Stimulated activated CD4-positive, alpha-beta T cell treated with anti-CD3 and anti-CD28 coated beads, Interleukin-4, amount 100 ng/mL, for 4 hours (primary cell): Measurements from ENCODE around the gene MRM3.
"Not testable (repeated sequence)": the region's sequence is repeated elsewhere in the genome, so short reads cannot be mapped to it uniquely, and the experiment has no call there.

Experiments
- DNase-seq, 2 experiments: peaks; one replicate each; pipeline ENCODE4 v3.0.0-alpha.2; 2020

Gene MRM3

DNA sequence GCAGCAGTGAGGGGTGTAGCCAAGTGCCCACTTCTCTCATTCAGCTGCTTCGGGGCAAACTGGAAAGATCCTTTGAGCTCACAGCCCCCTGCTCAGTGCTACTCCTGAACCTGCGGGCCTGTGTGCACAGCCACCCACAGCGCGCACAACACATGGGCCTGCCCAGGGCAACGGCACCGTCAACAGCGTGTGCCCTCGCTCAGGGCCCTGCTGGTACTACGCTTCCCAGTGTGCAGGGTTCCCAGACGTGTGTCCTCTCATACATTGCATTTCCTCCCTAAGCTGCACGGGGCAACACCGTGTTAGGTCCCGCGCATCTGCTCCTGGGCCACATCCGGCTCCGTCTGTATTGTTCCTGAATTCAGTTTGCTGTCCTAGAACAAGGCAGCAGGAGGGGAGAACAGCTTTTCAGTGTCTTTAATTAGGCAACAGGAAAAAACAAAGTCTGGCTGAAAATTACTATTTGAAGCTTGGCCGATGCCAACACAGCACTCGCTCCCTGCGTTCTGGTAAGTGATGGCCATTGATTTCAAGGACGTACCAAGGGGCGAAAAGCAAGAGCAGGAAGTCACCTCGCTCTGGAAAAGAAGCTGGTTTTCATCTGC lies 15.2 kb downstream of the MRM3 start:
- DNase-seq = no peak

DNA sequence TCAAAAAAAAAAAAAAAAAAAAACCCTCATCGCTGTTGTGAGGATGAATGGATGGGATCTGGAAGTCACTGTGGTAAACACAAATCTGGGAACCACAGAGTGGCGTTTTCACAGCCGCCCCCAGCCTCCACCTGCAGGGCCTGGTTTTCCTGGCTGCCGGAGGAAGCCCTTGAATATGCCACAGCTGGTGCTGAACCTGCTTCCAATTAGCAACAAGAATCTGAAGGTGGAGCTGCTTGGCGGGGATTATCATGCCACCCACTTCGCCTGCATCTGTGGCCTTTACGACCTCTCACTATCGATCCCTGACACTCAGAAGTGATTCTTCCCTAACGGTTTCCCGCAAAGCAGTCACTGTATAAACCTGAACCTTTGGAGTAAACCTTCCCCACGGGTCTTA lies 16.1 kb downstream of the MRM3 start:
- DNase-seq = no peak

DNA sequence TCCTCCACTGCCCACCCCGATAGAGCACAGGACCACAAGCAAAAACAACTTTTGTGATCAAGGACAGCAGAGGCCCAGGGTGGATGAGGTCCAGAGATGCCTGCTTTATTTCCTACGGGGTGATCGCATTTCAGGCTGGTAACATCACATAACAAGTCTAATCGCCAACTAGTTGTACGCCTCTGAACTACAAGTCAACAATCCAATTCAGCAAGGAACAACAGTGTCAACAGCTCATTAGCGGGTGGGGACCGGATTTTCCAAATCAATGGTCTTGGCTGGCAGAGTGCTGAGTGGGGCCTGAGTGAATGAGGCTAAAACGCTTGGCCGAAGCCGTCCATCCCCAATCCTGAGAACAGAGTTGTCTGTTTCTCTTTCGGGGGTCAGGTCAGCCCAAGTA lies 17.1 kb downstream of the MRM3 start:
- no peak for DNase-seq

DNA sequence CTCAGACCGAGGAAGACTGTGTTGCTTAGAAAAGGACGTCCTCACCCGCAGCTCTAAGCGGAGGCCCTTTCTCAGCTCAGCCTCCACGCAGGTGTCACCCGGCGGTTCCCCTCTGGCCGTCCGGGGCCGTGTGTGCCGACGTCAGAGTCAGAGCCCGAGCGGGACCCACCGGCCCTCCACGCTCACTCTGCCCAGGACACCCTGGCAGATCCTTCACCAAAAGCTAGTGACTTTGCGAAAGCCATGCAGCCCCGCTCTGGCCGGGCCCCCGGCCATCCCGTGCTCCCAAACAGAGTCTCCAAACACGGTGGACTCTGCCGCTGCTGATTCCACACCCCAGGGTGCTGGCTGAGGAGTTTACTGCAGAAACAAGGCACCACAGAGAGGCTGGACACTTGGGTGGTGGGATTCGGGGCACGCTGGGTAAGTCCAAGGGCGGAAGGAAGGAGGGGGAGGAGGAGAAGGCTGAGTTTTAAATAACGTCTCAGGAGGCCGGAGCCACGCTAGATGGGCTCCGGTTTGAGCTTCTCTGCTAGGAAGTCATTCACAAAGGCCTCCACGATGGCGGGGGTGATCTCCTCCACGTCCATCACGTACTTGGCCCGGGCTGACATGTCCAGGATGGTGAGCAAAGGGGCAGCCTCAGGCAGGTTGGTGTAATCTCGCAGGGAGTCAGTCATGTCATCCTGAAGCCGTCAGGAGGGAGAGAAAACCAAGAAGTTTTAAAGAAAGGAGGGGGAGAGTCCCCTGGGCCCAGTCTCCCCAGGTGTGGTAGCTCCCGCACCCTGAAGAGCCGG lies 18.5 kb downstream of the MRM3 start:
- no peak for DNase-seq

DNA sequence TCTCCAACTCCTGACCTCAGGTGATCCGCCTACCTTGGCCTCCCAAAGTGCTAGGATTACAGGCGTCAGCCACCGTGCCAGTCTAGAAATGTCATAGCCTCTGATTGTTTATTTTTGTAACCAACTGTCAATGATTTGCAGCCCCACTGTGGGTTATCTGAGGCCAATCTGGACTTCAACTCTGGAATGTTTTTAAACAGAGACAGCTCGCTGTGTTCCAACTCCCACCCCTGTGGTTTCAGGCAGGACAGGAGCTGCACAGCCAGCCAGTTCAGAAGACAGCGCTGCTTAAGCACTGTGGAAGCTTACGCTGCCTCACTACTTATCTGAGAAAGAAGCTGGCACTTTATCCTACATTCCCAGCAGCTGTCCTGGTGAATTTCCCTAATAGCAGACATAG lies 19.5 kb downstream of the MRM3 start:
- no peak for DNase-seq

DNA sequence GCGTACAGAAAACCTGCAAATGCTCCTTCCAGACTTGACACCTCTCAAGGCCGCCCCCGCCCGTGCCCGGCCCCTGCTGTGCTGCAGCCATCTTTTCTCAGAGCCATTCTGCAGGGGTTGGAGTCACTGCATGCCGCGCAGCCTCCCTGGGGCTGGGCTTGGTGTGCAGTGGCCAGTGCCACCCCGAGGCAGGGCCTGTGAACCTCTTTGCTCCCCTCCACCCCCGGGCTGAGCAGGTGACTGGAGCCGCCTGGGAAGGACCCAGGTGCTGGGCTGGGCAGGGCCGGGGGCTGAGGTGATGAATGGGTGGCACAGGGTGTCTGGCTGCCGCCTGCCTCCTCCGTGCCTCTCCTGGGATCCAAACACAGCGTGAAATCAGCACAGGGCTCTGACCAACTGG lies 20.3 kb downstream of the MRM3 start:
- no peak for DNase-seq

DNA sequence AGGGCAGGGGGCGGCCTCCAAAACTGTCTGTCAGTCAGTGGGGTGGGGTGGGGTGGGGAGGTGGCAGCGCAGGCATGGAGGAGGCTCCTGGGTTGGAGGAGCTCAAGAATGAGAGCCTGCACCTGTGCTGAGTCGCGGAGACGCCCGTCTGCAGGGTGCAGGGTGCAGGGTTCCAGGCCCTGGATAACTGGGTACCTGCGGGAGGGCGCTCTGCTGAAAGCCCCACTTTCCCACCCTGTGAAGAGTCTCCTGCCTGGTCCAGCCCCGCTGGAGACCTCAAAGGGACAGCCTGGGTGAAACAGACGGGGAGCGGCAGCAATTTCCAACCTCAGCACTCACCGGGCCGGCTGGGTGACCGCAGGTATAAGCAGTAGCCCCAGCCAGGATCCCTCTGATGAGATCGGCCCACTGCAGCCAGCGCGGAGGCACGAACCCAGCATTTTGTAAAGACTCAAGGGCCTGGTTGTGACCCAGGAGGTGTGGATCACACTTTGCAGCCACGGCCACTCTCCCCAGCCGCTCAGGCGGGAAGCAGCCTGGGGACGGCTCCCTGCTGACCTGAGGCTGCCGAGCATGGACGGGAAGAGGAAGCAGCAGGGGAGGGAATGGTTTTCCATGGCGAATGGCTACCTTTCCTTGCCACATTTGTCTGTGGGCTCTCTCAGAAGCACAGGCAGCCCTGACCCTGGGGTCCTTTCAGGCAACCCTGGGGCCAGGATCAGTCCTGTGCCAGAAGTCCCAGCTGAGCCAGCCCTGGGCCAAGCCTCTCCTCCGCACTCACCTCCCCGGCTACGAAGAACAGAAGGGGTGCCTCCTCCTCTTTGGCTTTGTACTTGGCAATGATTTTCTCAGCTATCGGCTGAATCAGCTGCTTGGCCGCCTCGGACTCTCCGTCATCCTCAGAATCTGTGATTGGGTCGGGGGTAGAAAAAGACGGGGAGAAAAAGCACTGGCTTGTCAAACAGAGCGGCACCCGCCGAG lies 21.0 kb downstream of the MRM3 start:
- no peak for DNase-seq

DNA sequence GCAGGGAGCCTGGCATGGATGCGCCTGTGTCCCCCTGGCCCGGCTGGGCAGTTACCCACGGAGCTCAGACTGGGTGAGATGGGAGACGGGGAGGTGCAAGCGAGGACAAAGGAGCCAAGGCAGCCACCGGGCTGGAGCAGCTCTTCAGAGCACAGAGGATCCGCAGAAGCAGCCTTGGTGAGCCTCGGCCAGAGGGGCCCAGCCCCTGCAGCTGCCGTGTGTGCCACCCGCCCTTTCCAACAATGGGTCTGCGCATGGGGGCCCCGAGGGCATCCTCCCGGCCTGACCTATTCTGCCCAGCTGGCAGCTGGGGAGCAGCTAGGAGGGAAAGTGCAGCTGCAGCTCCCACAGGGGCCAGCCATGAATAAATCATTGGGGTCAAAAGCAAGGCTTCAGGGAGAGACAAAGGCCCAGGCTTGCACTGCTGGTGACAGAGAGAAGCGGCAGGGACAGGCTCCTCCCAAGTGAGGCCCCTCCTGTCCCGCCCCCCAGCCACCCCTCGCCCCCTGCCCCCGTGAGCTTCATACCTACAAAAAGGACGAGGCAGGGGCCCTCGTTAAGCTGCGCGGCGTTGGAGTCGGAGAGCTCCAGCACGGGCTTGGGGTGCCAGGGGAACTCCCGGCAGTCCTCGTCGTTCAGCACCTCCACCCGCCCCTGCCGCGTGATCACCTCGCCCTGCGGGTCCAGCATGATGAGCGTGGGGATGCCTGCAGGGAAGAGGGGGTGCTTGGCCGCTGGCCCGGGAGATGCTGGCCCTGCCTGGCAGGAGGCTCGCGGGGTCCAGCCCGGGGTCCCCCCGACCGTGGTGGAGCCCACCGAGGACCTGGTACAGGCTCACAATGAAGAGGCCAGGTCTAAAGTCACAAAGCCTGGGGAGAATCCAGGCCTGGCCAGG lies 22.6 kb downstream of the MRM3 start:
- DNase-seq = no peak

DNA sequence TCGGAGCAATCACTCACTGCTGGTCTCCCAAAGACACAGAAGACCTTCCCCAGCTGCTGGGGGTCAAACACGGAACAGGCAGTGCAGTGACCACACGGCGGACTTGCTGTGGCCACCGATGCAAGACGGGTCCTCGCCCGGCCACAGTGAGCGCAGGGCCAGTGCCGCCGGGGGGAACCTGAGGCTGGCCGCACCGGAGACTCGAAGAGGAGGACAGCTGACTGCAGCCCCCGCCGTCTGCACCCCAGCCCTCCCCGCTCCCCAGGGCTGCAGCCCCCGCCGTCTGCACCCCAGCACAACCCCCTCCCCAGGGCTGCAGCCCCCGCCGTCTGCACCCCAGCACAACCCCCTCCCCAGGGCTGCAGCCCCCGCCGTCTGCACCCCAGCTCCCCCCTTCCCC lies 23.7 kb downstream of the MRM3 start:
- DNase-seq = not testable (repeated sequence)

DNA sequence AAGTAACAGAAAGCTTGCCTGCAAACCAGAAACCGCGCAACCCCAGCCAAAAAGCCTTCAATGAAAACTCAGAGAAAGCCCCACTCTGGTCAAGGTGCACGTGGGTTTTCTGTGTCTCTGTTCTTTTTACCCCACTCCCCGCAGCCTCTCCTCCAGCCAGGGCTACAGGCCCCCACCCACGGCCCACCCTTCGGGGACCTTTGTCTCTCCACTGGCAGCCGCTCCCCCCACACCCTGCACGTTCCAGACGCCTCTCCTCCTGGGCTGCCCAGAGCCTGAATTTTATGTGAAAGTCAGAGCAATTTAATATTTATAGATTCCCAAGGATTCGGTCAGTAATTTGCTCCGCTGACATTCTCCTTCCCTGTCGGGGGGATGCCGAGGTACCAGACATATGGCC lies 24.2 kb downstream of the MRM3 start:
- no peak for DNase-seq

DNA sequence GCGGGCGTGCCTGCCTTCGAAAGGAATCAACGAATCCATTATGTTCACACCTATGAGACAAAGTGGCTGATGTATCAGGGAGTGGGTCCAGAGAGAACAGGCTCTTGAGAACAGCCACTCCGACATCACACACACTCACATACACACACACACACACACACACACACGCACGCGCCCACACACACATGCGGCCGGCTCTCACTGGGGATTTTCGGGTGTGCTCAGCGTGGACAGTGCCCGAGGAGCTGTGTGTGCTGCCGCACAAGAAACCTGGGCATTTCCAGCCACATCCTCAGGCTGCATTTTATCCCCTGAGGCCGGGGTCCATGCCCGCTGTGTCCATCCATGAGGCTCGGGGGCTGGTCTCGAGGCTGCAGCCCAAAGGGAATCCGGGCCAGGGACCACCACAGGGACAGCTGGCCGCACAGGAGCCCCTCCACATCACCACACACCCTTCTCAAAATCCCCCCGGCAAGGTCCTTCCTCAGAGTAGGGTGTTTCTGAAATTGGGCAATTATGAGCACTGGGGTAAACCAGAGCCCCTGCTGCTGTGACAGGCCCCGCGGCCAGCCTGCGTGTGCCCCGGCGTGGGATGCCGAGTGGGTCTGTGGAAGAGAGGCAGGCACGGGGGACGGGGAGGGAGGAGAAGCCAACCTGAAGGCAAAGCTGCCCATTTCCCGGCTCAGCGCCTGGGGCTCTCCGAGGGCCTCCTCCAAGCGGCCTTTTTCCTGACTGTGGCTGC lies 24.8 kb downstream of the MRM3 start:
- DNase-seq = no peak

DNA sequence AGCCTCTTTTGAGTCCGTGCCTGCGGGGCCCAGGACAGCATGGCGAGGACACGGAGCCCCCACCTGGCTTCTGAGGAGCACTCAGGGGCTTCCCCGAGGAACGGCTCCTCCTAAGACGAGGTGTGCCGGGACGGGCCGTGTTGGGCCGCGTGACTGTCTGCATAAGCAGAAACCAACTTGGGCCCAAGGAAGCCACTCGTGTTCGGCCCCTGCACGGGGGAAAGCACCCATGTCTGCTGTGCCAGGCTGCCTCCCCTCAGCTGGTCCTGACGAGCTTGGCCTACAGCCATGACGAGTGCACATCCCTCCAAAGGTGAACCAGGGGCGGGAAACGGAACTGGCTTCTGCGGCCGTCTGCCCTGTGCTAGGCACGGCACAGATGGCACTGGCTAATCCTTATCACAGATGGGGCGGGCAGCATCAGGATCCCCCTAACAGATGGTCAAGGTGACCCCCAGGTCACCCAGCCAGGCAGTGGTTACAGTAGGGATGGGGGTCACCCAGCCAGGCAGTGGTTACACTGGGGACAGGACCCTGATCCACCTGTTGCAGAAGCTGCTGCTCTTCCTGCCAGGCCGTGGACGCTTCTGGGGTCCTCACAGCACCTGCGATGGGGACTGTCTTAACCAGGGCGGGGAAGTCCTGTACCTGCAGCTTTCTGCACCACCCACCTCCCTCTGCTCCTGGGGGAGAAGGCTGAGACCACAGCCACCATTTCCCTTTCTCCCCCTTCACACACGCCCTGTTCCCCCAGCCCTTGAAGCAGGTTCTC lies 25.6 kb downstream of the MRM3 start:
- no peak for DNase-seq

DNA sequence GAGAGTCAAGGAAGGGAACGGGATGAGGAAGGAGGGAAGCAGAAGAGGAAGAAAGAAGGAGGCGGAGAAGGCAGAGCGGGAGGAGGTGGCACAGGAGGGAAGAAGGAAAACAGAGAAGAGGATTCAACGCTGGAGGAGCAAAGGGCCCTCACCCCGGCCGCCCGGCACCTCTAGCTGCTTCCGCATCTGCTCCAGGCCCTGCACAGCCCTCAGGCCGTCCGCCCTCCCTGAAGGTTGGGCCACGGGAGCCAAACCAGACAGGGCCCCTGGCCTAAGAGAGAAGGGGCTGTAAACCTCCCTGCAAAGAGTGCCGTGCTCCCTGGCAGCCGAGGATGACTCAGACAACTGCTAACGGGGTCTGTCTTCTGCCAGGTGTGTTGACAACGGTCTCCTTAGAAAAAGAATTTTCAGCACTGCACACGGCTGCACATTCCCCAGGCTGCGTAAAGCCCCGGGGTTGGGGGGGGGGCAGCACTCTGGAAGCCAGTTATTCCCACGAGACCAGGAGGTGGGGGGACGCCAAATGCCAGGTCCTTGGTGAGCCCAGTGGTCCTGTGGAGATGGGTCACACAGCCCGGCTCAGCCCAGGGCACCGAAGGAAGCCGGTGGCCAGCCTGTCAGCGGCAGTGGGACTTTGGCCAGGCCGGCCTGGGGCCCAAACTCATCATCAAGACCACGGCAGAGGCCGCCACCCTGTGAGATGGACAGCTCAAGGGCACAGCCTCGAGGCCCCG lies 29.1 kb downstream of the MRM3 start:
- DNase-seq = no peak

DNA sequence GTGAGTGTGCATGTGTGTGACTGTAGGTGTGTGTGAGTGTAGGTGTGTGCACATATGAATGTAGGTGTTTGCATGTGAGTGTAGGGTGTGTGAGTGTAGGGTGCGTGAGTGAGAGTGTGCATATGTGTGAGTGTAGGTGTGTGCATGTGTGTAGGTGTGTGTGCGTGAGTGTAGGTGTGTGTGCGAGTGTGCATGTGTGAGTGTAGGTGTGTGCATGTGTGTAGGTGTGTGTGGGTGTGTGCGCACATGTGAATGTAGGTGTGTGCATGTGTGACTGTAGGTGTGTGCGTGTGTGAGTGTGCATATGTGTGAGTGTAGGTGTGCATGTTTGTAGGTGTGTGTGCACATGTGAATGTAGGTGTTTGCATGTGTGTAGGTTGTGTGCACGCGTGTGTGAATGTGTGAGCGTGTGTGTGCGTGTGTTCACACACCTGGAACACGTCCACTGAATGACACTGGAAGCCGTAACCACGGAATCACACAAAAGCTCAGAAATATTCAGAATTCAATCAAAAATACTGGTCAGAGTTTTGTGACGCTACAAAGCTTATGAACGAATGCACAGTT lies 30.6 kb downstream of the MRM3 start:
- DNase-seq = no peak

DNA sequence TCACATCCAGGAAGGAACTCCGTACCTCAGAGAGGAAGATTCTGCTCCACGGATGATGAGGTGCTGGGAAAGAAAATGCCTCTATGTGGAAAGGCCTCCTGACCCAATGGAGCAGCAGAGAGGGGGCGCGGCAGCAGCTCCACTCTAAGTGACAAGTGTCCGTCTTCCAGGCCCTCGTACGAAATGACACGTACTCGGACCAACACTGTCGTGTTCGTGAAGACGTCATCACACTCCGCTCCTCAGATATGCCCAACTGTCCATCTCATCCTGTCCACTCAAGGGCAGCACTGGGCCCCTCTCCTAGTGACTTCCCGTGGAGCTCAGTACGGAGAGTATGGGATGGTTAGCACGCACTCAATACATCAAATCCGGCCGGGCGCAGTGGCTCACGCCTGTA lies 32.2 kb downstream of the MRM3 start:
- DNase-seq = no peak

DNA sequence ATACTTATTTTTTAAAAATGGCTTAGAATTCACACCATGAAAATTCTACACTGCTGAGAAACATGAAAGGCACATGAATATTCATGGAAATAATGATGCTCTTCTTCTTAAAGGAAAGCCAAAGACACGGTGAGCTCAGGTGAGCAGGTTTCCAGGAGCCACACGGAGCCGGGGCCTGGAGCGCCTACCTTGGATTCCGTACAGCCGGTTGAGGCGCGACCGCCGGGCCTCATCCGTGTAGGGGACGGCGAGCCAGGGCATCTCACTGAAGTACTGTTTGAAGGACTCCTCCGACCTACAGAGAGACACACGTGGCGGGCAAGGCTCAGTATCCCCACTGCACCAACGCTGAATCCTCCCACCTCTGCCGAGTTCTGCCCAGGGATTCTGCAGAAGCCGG lies 37.1 kb downstream of the MRM3 start:
- no peak for DNase-seq

DNA sequence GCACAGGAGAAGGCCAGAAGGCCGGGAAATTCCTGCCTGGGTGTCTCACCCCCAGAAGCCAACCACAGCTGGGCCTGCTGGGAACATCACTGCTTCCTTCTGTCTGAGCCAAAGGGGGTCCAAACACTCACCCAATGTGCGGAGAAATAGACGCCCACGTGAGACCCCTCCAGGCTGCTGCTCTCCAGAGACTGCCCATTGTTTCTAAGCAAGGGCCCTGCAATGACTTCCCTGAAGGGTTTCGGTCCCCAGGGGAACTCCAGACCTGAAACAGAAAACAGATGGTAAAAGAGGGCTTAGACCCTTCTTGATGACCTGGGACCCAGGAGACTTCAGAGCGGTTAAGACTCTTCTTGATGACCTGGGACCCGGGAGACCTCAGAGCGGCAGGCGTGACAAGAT lies 41.3 kb downstream of the MRM3 start:
- no peak for DNase-seq

DNA sequence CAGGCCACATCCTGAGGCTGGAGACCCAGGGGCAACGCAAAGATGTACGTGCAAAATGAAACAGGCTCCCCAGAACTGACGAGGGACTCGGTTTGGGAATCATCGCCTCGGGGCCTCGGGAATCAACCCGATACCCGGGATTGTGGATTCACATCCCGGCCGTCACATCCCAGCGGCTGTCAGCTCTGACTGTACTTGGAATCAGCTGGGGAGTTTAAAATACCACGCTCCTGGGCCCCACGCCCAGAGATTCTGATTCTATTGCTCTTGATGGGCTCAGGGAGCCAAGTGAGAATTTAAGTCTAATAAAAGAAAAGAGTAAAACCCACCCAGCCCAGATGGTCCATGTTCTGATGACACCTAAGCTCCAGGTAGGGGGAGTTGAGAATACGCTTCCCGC lies 42.2 kb downstream of the MRM3 start:
- DNase-seq = no peak

DNA sequence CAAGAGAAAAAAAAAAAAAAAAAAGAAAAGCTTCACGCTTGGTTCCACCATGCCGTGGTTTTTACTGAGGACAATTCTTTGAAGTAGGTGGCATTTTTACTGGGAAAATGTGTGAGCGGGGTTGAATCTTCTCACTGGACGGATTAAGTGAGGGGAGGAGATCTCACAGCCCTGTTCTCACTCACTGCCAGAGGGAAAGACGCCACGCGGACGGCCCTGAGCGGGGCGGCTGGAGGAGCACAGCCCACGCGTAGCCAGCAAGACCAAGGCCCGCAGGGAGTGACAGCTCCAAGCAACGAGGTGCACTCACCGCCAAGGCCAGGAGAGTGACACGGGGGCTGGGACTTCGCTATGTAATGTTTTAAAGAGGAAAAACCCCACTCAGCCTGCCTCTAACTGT lies 43.1 kb downstream of the MRM3 start:
- DNase-seq = no peak

DNA sequence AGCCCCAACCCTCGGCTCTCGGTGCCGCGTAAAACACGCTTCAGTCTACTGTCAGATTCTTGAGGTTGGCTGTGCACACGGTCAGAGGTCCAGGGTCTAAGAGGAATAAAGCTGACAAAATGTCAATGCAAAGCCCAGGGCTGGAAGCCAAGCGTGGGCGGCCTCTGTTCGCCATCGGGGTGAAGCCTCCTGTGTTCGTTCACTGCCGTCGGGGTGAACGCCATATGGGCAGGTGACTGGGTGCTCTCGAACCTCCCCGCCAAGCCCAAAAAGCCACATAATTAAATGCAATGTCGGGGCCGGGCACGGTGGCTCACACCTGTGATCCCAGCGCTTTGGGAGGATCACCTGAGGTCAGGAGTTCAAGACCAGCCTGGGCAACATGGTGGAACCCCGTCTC lies 44.6 kb downstream of the MRM3 start:
- no peak for DNase-seq
